Amniotic stem cell (primary cell): ENCODE results near the gene RAI1.
"Not testable (repeated sequence)": the region's sequence is repeated elsewhere in the genome, so short reads cannot be mapped to it uniquely, and the experiment has no call there.

Experiments
- DNase-seq: peaks from one replicate; lab custom pipeline; 2025; lab: John Stamatoyannopoulos, UW

The RAI1 gene

GRCh38 chr17:17681744-17682292, 560 bp downstream of the RAI1 start:
- no peak for DNase-seq

- DNase-seq = no peak
These were observed 1.1 kb downstream of the RAI1 start for GRCh38 chr17:17682293-17682736.

- DNase-seq = peak; percentile 77
These were observed 1.8 kb downstream of the RAI1 start for GRCh38 chr17:17682737-17683680.

- no peak for DNase-seq
These were observed 2.6 kb downstream of the RAI1 start for GRCh38 chr17:17683710-17684365.

DNA sequence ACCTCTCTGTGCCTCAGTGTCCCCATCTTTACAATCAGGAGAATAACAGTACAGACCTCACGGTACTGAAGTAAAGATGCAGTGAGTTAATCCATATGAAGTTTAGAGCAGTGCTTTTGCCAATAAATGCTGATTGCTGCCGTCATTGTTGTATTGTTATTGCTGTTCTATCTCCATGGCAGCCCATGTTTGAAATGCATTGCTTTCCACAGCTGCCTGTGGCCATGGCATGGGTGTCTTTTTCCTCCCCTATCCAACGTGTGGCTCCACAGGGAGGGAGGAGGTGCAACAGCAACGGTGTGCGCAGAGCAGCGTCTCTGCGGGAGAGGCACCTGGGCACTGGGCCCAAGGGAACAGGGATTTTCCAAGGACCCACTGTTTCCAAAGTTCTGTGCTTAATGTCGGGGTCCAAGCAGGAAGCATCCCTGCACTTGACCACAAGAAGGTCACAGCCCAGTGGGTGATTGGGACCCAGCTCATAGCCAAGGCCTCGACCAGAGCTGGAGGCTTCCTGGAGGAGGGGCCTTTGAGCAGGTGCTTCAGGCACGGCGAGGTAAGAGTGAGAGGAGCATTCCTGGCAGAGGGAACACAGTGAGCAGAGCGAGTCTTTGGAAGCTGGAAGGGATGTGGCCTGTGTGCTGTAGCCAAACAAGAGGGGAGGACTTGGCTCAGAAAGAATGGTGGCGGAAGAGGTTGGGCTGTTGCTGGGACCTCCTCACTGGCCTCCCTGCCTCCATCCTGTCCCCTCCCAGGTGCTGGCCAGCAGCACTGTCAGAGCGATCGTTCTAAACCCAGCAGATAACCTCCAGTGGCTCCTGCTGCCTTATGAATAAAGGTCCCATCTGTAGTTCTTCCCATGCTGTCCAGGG, 3.9 kb downstream of the RAI1 start:
- DNase-seq = no peak

DNA sequence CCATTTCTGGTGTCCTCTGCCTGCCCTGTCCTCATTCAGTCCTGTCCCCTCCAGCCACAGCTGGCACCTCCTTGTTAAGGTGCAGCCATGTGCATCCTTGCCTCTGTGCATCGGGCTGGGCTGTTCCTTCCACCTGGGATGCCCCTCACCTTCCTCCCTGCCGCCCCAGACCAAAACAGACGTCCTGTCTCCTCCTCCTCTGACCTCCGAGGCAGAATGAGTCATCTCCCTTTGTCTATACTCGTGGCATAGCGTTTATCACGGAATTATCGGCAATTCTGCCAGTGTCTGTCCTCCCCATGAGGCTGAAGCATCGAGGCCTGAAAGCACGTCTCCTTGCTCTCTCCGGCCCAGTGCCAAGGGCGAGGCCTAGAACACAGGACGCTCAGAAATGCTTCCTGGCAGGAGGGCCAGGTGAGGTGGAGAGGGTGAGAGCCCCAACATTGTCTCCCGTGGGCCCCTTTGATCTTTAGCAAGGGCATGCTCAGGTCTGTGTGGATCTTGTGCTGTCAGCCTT, 4.6 kb downstream of the RAI1 start:
- DNase-seq = peak; percentile 59

GRCh38 chr17:17689312-17689711, 8.1 kb downstream of the RAI1 start:
- DNase-seq = no peak

DNA sequence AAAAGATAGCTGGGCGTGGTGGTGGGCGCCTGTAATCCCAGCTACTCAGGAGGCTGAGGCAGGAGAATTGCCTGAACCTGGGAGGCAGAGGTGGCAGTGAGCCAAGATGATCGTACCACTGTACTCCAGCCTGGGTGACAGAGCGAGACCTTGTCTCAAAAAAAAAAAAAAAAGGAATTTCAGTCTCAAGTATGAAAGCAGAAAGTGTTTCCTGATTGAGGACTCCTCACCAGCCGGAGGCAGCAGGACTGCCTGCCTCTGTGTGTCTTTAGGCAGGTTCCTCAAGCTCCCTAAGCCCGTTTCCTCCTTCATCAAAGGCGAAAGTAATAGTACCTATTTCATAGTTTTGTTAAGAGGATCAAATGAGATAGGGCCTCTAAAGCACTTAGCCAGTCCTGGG, 9.0 kb downstream of the RAI1 start:
- not testable (repeated sequence) for DNase-seq

DNA sequence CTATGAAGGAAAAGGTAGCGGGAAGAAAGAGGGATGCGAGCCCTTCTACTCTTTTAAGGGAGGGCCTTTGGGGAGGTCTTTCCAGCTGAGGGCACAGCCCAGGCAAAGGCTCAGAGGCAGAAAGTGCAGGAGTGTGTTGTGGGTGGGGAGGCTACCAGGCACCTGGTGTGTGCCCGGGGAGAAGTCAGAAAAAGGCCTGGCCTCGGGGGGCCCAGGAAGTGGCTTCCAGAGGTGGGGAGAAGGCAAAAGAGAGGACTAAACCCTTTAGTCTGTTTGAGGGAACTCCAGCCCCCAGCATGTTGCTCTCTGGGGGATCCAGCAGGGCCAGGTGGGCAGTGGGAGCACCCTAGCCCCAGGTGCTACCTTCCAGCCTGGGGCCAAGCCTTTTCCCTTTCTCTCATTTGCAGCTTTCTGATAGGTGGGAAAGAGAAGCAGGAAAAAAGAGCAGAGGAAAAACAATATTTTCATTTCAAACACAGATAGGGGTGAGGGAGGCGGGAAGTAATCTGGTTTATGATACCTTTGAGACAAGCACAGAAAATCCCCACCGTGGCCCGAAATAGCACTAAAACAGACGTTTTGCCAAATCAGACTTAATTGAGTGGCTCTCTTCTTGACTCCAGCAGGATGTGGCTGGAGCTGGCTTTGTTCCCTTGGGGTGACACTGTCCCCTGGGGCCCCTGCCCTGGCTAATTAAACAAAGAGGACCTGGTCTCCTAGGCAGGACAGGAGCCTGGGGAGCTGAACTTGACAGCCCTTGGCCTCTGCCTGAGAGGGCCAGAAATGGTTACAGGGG, 10.4 kb downstream of the RAI1 start:
- no peak for DNase-seq

DNA sequence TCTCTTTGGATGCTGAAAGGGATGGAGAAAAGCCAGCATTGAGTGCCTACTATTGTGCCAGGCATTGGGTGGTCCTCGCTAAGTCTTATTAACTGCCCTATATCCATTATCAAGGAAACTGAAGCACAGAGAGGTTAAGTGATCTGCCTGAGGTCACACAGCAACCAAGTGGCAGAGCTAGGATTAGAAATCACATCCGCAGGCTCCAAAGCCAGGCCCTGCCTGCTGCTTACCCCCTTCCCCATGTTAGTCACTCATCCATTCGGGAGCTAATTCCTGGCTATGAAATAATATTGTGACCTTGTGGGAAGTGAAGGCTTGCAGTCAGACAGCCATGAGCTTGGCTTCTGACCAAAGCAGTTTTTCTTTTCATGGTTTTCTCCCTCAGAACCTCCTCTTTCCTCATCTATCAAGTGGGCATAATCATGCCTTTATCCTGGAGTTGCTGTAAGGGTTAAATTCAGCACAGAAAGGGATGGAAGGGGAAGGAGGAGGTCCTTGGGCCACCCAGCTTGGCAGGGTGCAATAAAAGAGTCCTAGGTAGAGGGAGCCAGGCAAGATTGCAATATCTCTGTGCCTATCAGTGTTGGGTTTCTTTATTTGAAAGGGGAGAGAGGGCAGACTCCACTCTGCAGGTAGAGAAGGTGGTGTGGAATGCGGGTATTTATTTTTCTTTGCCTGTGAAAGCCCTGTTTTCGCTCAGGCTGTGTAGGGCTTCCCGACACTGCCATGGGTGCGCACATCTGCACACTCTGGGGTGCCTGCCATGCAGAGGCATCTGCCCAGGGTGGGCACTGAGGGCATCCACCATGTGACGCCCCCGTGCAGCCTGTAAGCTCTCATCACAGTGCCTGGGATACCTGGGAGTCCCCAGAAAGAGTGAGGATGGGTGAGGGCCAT, 11.3 kb downstream of the RAI1 start:
- DNase-seq = no peak

GRCh38 chr17:17693253-17694168, 12.3 kb downstream of the RAI1 start:
- no peak for DNase-seq

DNA sequence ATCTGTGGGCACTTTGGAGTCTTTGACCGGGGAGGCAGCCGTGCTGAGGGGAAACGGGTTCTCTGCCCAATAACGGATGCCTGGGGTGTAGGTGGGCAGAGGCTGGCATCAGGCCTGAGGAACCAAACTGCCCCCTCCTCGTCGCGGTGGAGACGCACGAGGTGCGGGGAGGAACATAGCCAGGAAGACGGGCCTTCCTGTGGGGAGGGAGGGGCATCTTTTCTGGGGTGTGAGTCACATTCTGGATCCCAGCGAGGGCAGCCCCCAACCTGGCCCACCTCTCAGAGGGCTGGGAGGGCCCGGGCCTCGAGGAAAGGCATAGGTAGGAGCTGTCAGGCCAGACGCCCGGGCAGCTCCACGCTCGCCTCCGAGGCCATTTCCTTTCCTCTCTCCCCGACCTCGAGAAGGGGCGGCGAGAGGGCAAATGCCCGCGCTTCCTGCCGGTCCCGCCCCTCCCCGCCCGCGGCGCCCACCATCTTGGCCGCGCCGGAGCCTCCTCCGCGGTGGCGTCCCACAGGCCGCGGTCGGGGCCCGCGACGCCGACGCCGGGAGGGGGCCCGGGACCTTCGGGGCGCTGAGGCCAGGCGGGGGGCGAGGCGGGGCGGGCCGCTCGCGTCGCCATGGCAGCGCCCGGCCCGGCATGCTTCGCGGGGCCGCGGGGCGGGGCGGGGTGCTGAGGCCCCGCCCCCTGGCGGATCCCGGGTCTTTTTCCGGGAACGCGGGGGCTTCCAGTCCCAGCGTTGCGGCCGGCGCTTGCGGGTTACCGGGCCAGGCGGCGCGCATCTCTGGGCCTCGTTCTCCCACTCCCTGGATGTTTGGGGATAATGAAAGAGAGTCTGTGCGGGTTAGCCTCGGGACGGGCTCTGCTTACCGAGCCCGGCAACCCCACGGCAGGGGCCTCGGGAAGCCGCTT, 13.2 kb downstream of the RAI1 start:
- peak; percentile 40 for DNase-seq

DNA sequence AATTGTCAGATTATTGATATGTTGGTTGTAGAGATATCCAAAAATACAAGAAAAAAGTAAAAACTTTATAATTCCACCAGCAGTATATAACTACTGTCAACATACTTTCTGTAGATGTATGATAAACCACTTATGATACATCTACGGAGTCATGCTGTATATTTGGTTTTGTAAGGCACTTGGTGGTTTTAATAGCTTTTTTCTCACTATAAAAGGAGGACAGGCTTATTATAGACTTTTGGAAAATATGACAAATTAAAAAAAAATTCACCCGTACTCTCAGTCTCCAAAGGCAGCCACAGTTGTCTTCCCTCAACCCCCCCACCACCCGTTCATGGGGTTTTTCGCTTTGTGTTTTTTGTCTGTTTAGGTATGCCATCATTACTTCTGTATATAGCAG, 14.8 kb downstream of the RAI1 start:
- DNase-seq = no peak

- no peak for DNase-seq
These were observed 15.8 kb downstream of the RAI1 start for GRCh38 chr17:17696882-17697633.

- no peak for DNase-seq
These were observed 17.1 kb downstream of the RAI1 start for GRCh38 chr17:17698371-17698770.

DNA sequence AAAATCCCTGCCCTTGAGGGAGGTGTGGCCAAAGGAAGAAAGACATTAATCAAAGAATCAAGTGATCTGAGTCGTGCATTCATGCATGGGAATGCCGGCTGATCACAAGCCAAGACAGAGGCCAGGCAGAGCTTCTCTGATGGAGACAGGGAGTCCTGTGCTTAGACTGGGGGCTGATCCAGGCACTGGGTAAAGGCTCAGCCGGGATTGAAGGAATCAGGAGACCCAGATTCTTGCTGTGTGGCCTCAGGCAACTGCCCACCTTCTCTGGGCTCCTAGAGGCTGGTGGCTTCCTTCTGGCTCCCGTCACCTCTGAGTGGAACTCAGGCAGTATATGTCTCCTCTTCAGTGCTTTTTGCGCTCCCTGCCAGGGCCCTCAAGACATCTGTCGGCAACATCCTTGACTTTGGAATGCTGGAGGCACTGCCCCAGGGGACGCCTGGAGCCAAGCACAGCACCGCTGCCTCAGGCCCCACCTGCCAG, 17.7 kb downstream of the RAI1 start:
- no peak for DNase-seq

GRCh38 chr17:17699491-17699890, 18.2 kb downstream of the RAI1 start:
- DNase-seq = no peak
